ENCODE data around the gene TNIP1. TPM values are rescaled to one million over a fixed set of nuclear protein-coding genes. Genes with fewer than 3 reads are reported as not detected.

TNIP1 gene
- total RNA-seq, 1 donor from 2014 or later, result 99.6 TPM

DNA sequence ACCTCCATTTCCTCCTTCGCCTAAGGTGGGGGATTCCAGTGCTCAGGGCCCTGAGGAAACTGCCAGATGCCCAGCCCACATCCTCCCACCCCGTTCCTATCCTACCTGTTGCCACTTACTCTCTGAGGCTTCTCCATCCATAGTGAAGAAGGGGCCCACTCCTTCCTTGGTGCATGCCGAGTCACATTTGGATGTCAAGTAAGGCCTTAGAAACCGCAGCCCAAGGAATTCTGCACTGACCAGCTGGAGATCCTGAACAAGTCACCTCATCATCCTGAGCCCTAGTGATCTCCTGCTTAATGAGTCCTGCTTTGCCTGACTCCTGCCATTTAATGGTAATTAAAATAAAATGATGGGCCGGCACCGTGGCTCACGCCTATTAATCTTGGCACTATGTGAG is 6.7 kb upstream of the TNIP1 start:
- ATAC-seq (no peak), DNase-seq (no peak)
- intact Hi-C loops (cut with DNase I), result no loop called here
- H3K4me3 ChIP-seq, result no peak overlapping the region
- TF ChIP-seq, protein P1, sequence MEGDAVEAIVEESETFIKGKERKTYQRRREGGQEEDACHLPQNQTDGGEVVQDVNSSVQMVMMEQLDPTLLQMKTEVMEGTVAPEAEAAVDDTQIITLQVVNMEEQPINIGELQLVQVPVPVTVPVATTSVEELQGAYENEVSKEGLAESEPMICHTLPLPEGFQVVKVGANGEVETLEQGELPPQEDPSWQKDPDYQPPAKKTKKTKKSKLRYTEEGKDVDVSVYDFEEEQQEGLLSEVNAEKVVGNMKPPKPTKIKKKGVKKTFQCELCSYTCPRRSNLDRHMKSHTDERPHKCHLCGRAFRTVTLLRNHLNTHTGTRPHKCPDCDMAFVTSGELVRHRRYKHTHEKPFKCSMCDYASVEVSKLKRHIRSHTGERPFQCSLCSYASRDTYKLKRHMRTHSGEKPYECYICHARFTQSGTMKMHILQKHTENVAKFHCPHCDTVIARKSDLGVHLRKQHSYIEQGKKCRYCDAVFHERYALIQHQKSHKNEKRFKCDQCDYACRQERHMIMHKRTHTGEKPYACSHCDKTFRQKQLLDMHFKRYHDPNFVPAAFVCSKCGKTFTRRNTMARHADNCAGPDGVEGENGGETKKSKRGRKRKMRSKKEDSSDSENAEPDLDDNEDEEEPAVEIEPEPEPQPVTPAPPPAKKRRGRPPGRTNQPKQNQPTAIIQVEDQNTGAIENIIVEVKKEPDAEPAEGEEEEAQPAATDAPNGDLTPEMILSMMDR (IDR thresholded peaks at IDR 0.05), result no peak
- H3K4me1 ChIP-seq, result peaks cover 60% of the 10 kb centered on the region
- H3K36me3 ChIP-seq, result no peaks in the 10 kb centered on the region
- no peaks in the 10 kb centered on the region for H3K27me3 ChIP-seq (ENCODE audit: low read depth)
- H3K9me3 ChIP-seq, result no peaks in the 10 kb centered on the region
- peak overlapping the region; percentile 55 for H3K27ac ChIP-seq

DNA sequence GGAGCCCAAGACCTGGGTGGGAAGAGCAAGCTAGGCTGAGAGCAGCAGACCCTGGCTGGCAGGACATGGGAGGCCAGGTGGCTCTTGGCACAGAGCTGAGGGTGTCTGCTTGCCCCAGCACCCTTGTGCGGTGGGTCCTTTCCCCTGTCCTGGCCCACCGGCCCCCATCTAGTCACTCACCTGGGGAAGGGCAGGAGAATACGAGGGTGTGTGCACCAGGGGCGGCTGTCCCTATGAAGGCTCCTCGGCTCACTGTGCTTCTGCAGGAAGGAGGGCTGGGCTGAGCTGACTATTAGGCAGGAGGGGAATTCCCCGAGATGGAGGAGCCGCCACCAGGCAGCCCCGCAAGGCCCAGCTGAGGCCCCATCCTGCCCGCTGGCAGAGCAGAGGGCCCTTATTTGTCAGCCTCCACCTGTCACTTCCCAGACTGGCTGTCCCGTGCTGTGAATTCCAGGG is 6.1 kb upstream of the TNIP1 start:
- peak; percentile 50 to 55 for ATAC-seq
- intact Hi-C loops (cut with DNase I), result no loop called here
- Histone ChIP-seq H3K9me3 (no peaks in the 10 kb centered on the region), H3K27ac (peak overlapping the region; percentile 55), H3K36me3 (no peaks in the 10 kb centered on the region), H3K27me3 (ENCODE audit: low read depth) (no peaks in the 10 kb centered on the region), H3K4me1 (peaks cover 65% of the 10 kb centered on the region), H3K4me3 (peak overlapping the region; percentile 32)
- TF ChIP-seq, protein P1 (IDR thresholded peaks at IDR 0.05), result no peak
- no peak for DNase-seq

DNA sequence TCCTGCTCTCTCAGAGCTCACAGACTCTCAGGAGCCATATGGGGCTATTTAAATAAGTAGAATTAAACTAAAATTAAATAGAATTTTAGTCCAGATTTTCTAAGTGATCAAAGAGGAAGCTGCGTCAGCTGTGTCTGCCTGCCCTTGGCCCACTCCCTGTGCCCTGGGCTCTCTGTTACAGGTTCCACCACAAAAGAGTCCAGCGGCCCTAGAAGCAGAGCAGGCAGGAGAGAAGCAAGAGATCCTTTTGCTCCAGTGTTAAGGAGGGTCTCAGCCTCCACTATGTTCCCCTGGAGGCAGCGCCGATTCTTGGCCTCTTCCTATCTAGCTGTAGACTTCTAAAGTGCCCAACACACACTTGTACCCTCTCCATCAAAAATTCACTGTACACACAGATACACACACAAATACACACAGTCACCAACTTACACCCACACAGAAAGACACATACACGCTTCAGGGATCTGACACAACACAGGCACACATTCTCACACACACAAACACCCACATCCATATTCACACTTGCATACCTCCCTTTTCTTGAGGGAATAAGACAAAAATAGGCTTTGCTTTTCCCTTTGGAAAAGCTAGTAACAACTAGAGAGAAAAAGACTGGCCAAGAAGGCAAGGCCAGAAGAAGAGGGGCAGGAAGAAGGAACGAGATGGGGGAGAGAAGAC is 5.5 kb upstream of the TNIP1 start:
- DNase-seq (no peak), ATAC-seq (no peak)
- H3K27me3 ChIP-seq (ENCODE audit: low read depth), result no peaks in the 10 kb centered on the region
- H3K36me3 ChIP-seq, result no peaks in the 10 kb centered on the region
- H3K4me3 ChIP-seq, result peak overlapping the region; percentile 32
- H3K27ac ChIP-seq, result peak overlapping the region; percentile 98
- TF ChIP-seq, protein P1 (IDR thresholded peaks at IDR 0.05), result no peak
- intact Hi-C loops (cut with DNase I), result no loop called here
- H3K4me1 ChIP-seq, result peaks cover 70% of the 10 kb centered on the region
- no peaks in the 10 kb centered on the region for H3K9me3 ChIP-seq

DNA sequence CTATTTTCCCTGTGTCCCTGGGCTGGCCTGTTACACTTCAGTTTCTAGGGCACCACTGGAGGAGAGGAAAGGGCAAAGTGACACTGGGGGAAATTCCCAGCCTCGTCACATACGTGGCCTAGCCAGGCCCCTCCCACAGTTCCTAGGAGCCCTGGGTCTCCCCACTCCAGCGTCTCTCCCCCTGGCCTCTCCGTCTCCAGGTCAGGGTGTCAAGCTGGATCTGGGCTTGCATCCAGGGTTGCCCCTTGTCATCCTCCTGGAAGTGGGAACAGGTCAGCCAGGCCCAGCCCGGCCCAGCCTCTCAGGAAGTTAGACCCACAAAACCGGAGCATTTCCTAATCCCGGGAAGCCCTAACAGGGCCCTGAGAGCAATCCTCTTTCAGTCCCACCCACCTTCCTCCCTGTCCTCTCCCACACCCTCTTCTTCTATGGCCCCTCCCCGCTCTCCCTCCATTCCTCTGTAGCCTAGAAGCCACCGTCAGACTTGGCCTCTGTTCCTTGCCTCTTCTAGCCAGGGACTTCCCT is 4.7 kb upstream of the TNIP1 start:
- Histone ChIP-seq H3K4me1 (peaks cover 70% of the 10 kb centered on the region), H3K9me3 (no peaks in the 10 kb centered on the region), H3K36me3 (no peaks in the 10 kb centered on the region), H3K4me3 (no peak overlapping the region), H3K27ac (peak overlapping the region; percentile 98), H3K27me3 (ENCODE audit: low read depth) (no peaks in the 10 kb centered on the region)
- intact Hi-C loops (cut with DNase I), result no loop called here
- TF ChIP-seq, protein P1 (IDR thresholded peaks at IDR 0.05), result no peak
- DNase-seq, result peak; percentile 67
- ATAC-seq, result peak; percentile 25 to 49

DNA sequence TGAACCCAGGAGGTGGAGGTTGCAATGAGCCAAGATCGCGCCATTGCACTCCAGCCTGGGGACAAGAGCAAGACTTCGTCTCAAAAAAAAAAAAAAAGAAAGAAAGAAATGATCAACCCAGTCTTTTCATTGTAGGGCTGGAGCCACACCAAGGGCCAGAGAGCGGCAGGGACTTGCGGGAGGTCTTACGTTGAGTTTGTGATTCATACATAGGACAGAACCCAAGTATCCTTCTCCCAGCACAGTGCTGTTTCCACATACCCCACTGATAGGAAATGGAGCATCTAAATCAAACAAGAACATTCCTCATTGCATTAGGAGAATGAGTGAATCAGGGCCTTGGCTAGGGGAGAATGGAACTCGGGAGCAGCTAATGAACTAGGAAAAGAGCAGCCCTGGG is 3.5 kb upstream of the TNIP1 start:
- H3K9me3 ChIP-seq, result no peaks in the 10 kb centered on the region
- H3K36me3 ChIP-seq, result peaks cover 1% of the 10 kb centered on the region
- peaks cover 75% of the 10 kb centered on the region for H3K4me1 ChIP-seq
- no peaks in the 10 kb centered on the region for H3K27me3 ChIP-seq (ENCODE audit: low read depth)
- intact Hi-C loops (cut with DNase I), result no loop called here
- DNase-seq (no peak), ATAC-seq (no peak)
- H3K27ac ChIP-seq, result peak overlapping the region; percentile 98
- H3K4me3 ChIP-seq, result no peak overlapping the region
- TF ChIP-seq, protein P1 (IDR thresholded peaks at IDR 0.05), result no peak

Data from lower lobe of right lung (tissue), 2 donors.